HG03175 (cell line): ENCODE results near the gene C19orf25.
"Not testable (repeated sequence)": the region's sequence is repeated elsewhere in the genome, so short reads cannot be mapped to it uniquely, and the experiment has no call there.

Experiments used
- ATAC-seq: cut with Tn5 transposase; IDR thresholded peaks from one replicate; pipeline ENCODE4 v1.9.1; 2021; ENCODE audit warnings: mild to moderate bottlenecking, moderate library complexity; ENCODE audit not compliant: unreplicated experiment

C19orf25 gene

DNA sequence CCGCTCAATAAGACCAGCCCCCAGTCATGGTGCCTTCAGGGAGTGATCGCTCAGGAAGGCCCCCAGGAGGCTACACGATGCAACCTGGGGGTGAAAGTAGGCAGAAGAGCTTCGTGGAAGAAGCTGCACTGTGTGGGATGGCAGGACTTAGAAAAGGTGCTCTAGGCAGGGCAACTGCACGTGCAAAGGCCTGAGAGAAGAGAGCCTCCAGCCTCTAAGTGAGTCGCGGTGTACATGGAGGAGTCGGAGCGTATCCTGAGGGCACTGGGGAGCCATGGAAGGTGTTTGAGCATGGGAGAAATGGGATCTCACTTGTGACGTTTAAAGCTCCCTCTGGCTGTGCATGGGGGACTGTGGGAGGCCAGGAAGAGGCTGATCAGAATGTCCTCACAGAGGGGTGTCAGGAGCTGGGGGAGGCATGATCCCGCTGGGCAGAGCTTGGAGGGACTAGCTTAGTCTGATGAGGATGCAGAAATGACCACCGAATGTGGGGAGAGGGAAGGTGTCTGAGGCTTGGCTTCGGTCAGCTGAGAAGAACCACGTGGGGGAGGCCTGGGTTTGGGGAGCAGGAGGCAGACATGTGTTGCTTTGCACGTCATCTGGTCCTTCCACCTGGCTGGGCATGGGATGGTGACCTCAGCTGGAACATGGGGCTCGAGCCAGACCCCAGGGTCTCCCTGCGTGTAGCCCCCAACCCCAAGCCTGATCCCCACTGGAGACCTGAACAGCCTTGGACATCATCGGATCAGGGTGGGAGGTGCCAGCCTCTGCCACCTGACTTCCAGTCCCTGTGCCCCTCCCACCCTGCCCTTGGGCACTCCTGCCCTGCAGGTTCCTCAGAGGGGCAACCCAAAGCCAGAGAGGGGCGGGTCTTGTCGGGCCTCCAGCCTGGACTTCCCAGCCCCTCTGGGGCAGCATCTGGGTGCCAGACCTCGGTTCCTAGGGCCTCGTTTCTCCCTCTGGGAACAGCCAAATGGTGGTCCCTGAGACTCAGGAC lies 28.0 kb downstream of the C19orf25 start:
- no peak for ATAC-seq

DNA sequence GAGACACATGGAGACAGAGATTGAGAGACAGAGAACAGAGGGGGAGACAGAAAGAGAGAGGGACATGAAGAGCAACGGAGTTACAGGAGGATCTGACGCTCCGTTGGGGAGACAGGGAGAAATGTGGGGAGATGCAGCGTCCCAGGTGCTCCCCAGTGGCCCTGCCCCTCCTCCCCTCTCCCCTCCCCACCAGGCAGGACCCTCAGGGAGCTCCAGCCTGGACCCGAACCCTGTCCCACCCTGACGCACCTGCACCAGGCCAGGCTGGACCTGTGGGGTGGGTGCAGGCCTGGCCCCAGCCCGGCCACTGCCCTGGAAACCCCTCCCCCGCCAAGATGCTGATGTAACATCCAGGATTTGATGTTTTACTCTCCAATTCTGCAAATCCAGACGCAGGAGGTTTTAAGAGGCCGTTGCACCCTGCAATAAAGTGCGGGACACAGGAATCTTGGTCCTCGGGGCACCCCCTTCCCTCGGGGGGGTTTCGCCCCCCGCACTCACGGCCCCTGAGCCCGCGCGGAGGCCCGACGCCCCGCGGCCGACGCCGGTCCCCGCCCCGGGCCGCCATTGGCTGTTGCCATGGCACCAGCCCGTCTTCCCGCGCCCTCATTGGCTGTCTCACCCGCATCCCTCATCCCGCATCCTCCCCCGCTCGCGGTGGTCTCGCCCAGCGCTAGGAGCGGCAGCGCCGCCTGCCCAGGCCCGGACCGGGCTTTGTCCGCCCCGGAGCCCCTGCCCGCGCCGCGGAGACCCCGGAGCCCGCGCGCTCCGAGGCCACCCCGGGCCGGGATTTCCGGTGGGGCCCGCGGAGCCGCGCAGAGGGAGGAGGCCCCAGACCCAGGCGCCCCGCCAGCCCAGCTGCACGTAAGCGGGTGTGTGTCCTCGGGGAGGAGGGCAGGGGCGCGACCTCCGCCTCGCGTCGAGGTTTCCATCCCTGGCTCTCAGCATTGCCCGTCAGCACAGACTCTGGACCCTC lies 29.3 kb downstream of the C19orf25 start, which contains the start of gene APC2:
TSS of gene APC2 (plus strand) at position 655 of the 976 bp plus-strand sequence. CDS start 2,881 bp downstream, outside the sequence.
- ATAC-seq = no peak

DNA sequence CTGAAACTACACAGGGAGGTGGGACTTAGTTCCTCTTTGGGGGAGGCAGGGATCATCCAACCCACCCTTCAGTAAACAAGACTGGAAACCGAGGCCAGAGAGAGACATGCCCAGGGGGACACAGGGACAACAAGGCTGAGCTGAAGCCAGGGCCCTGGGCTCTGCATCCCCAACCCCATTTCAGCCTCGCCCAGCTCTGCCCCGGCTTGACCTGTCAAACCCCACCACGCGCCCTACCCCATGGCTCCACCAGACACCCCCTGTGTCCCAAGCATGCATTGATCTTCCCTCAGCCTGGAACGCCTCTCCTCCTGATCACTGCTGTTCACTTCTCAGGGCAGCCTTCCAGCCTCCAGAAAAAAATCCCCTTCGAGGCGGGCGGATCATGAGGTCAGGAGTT lies 31.1 kb downstream of the C19orf25 start:
- ATAC-seq = no peak

DNA sequence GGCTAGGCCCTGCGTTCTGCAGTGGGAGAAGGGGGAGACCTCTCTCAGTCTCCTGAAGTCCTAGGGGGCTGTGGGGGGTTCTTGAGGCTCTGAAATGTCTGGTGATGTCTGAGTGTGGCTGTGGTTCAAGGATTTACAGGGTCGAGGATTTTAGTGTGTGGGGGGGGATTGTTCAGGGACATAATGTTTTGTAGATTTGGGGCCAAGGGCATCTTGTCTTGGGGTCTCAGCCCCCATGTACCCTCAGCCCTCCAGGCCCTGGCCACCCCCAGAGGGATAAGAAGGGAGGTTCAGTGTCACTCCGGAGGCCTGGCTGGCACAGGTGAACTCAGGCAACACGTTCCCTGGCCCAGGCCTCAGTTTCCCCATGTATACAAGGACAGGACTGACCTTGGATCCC lies 31.5 kb downstream of the C19orf25 start:
- ATAC-seq = no peak

DNA sequence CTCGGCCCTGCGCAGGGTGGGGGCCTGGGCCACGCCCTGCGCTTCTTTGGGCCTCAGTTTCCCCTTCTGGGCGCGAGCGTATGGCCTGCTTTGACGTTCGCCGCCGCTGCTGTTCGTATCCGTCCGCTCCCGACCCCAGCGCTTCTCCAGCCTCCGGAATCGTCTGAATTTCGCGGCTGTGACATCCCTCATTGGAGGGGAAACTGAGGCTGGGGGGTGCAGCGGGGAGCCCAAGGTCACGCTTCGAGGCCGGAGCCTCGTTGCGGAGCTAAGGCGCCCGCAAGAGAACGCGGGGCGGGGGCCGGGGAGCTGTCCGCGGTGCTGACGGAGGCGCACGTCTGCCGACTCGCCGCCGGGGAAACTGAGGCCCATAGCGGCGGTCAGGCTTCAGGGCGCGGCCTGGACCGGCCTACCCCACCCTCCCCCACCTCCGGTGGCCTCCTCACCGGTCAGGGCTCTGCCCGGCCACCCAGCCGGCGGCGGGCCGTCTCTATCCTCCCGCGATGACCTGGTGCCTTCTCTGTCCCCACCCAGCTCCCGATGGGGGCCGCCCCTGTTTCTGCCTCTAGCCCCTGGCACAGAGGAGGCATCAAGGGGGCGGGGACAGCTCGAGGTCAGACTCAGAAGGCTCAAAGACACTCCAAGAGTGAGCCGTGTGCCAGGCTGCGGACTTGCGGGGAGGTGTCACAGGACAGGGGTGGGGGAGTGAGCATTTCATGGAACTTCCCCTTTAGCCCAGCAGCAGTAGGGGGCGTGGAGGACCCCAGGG lies 32.1 kb downstream of the C19orf25 start:
- no peak for ATAC-seq

GRCh38 chr19:1445932-1446712 lies 32.9 kb downstream of the C19orf25 start:
- no peak for ATAC-seq

DNA sequence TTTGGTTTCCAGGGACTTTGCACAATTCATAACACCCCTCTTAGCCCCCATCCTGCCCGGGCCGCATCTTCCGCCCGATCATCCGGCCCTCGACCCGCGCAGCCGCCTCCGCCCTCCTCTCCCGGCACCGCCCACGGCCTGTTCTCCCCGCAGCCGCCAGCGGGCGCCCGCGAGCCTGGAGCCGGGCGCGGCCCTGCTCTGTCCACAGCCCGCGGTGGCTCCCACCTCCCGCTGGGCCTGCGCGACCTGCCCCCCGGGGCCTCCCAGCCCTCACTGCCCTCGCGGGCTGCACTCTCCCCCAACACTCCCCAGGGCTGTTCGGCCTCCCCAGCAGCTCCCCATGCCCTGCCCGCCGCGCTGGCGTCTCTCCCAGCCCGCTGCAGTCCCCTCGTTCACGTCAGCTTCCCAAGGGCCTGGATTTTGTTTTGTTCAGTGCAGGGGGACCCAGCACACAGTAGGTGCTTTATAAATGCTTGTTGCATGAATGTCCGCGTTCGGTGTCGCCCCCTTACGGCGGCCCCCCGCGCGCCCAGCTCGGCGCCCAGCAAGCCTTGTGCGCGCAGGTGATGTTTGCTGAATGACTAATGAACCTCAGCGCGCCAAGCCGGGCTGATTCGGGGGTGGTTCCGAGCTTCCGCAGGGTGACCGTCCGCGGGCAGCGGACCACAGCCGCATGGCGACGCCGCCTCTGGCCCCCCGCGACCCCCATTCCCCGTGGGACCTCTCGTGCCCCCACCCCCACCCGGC lies 33.7 kb downstream of the C19orf25 start:
- peak; percentile 81 for ATAC-seq

- ATAC-seq = no peak
Measured at GRCh38 chr19:1441677-1442438, 37.2 kb downstream of the C19orf25 start.

- ATAC-seq = no peak
Measured at GRCh38 chr19:1441022-1441426, 38.0 kb downstream of the C19orf25 start.

- no peak for ATAC-seq
Measured at GRCh38 chr19:1440418-1440801, 38.6 kb downstream of the C19orf25 start.

DNA sequence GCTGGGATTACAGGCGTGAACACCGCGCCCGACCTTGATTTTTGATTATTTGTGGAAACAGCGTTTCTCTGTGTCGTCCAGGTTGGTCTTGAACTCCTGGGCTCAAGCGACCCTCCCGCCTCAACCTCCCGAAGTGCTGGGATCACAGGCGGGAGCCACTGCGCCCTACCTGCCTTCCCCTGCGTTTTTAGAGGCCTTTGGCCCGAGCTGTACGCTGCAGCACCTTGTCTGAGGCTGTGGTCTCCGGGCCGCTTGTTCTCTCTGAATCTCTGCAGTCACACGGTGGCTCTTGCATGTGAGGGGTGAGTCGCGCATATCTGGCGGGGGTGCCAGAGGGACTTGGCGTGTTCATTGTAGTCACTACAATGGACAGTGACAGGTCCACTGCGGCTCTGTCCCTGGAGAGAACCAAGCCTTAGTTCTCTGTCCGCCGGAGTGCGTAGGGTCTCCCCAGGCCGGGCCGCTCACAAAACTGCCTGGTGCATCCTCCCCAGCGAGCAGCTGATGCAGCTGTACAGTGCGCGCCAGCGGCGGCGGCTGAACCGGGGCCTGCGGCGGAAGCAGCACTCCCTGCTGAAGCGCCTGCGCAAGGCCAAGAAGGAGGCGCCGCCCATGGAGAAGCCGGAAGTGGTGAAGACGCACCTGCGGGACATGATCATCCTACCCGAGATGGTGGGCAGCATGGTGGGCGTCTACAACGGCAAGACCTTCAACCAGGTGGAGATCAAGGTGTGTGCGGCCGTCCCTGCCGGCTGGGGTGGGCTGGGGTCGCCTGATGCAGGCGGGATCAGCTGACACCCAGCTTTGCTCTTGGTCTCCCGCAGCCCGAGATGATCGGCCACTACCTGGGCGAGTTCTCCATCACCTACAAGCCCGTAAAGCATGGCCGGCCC lies 39.2 kb downstream of the C19orf25 start:
- ATAC-seq = not testable (repeated sequence)

DNA sequence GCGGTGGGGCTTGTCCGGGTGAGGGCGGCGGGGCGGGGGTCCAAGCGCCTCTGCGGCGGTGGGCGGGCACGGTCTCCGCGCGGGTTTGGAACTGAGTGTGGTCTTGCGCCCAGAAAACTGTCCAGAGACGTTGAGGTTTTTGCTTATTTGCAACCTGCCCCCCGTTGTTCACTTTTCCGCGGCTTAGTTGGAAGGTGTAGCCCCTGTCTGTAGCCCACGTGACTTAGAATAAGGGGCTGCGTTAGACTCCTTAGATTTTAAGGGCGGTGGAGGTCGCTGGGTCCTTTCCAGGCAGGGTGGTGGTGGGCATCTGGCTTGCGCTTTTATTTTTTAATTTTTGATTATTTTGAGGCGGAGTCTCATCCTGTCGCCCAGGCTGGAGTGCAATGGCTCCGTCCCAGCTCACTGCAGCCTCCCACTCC lies 40.1 kb downstream of the C19orf25 start:
- no peak for ATAC-seq

- peak; percentile 83 for ATAC-seq
Measured at GRCh38 chr19:1438035-1438932, 40.7 kb downstream of the C19orf25 start, which contains the start of gene RPS15. Gene RPS15, plus strand, starts transcription at chr19:1438396. Its CDS starts 30 bp downstream, at chr19:1438426.

DNA sequence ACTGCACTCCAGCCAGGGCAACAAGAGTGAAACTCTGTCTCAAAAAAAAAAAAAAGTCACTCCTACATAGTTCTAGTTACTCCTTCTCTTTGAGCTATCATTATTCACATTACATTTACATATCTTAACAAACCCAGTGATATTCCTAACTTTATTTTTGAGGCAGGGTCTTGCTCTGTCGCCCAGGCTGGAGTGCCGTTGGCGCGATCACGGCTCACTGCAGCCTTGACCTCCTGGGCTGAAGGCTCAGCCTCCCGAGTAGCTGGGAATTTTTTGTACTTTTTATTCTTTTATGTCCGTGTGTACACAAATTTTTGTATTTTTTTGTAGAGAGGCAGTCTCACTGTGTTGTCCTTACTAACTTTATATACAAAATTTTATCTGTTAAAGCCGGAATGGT lies 41.4 kb downstream of the C19orf25 start:
- no peak for ATAC-seq

DNA sequence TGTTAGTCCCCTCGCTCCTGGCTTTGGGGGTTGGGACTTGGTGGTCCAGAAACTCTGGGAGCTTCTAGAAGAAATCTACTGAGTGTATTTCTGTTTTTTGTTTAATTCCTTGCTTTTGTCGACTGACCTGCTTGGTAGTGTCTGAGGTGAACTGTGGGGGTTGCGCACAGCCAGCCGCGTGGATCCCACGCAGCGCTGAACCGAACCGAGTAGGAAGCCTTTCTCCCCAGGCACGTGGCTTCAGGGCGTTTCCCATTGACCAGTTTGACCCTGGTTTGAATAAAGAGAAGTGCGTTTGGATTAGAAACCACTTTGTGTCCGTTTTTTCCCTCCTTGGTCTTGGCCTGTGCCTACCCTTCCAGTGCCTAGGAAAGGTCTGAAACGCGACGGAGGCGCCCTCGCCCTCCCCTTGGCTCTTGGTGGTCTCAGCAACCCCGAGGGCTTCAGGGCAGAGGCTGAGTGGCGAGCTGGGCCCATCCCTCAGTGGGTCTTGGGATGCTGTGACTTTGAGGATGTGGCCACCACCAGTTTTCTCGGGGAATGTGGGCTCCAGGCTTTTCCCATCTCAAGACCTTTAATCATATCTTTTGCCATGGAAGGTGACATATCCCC lies 43.5 kb downstream of the C19orf25 start:
- no peak for ATAC-seq

- ATAC-seq = no peak
Measured at GRCh38 chr19:1434577-1435060, 44.4 kb downstream of the C19orf25 start.
